ENCODE data around the gene TEKTIP1. TPM values are rescaled to one million over a fixed set of nuclear protein-coding genes. Genes with fewer than 3 reads are reported as not detected.
A peak's percentile ranks its signal among the peaks of the same experiment; 100 is the strongest.

The TEKTIP1 gene
- total and polyA plus RNA-seq, 9 of the 15 experiments (the other 6 are each of a cell fraction or from before 2014, with no cell fraction given): 0.66 TPM; not detected in 8

GRCh38 chr19:3557461-3558248 is 18.7 kb downstream of the TEKTIP1 start, which contains the start of gene MFSD12 (continued):
- TF ChIP-seq MAZ (CRISPR knock-in tag; conservative IDR thresholded peaks at IDR 0.05 in 1 of 2, IDR thresholded peaks at IDR 0.05 in 1 of 2): peak; percentile 96 to 97
- peak; percentile 73 for TF ChIP-seq CHD2 (IDR thresholded peaks at IDR 0.05; ENCODE audit: low read depth, low read length)
- TF ChIP-seq ATF6 (CRISPR knock-in tag; IDR thresholded peaks at IDR 0.05): peak; percentile 59; the same call in 1 of the 2 replicates

- no TSS peak for BruUV-seq (replicated peaks)
- H3K27me3 ChIP-seq (ENCODE audit: control insufficient read depth in 2 of 2, insufficient read depth in 2 of 2, low read length in 2 of 2): no peaks in the 10 kb centered on the region
- H3K79me2 ChIP-seq (ENCODE audit: control insufficient read depth, insufficient read depth, low read length): no peaks in the 10 kb centered on the region
- no peak overlapping the region for H3K4me2 ChIP-seq (ENCODE audit: insufficient read depth, low read length)
- intact Hi-C loops (cut with micrococcal nuclease): no loop called here
- H3K9ac ChIP-seq (ENCODE audit: insufficient read depth in 1 of 2, low read depth in 2 of 2, low read length in 2 of 2): peak overlapping the region in 1 of 2 experiments; percentile 55; a peak in 1 of 4 replicates
- POLR2A ChIA-PET: no interaction called here
- ATAC-seq: no peak
- no peaks in the 10 kb centered on the region for H3K9me1 ChIP-seq (ENCODE audit: control insufficient read depth, insufficient read depth, low read length)
- H3K4me1 ChIP-seq (replicated peaks in 1 of 2; ENCODE audit: control insufficient read depth in 2 of 2, insufficient read depth in 2 of 2, low read length in 2 of 2): peaks cover 15 to 59% of the 10 kb centered on the region in 2 experiments; a peak in 4 of 5 replicates
- CTCF ChIA-PET (ENCODE audit: low intra/inter-chr PET ratio): no interaction called here
- no peaks in the 10 kb centered on the region for H4K20me1 ChIP-seq (replicated peaks; ENCODE audit: control insufficient read depth, insufficient read depth, low read length)
- no peak overlapping the region for H3K4me3 ChIP-seq
- H3K9me3 ChIP-seq (replicated peaks; ENCODE audit: control insufficient read depth, insufficient read depth, low read depth, low read length): no peaks in the 10 kb centered on the region
- no peaks in the 10 kb centered on the region for H3K36me3 ChIP-seq (ENCODE audit: control insufficient read depth, insufficient read depth, low read length)
- in situ Hi-C loops (cut with MboI): no loop called here
- no peak overlapping the region for H2AFZ ChIP-seq (ENCODE audit: low read depth, low read length)
- H3K27ac ChIP-seq (ENCODE audit: extremely low read depth, low read depth, low read length): no peak overlapping the region
- DNase-seq (ENCODE audit: extremely low read depth in 1 of 4, low spot score in 3 of 4): no peak
- WGBS (ENCODE audit: insufficient coverage, low coverage, missing lambda C conversion rate): 79% methylated on average over 13 of the region's 17 CpGs
- FAIRE-seq: no peak
- peak; percentile 89 for TF ChIP-seq BCOR (IDR thresholded peaks at IDR 0.05)
- peak; percentile 44; the same call in 1 of the 2 replicates for TF ChIP-seq SMARCA5 (IDR thresholded peaks at IDR 0.05)
- TF ChIP-seq PRDM10 (IDR thresholded peaks at IDR 0.05; ENCODE audit: partially characterized antibody): peak; percentile 78
- TF ChIP-seq ZFP36 (IDR thresholded peaks at IDR 0.05; ENCODE audit: low read depth, low read length, partially characterized antibody): peak; percentile 77
- TF ChIP-seq CHAMP1 (IDR thresholded peaks at IDR 0.05): no peak
- peak; percentile 59 to 76 for TF ChIP-seq KDM1A (IDR thresholded peaks at IDR 0.05)
- peak; percentile 57; the same call in 1 of the 2 replicates for TF ChIP-seq PTBP1 (IDR thresholded peaks at IDR 0.05; ENCODE audit: low read depth, low read length)
Observed at GRCh38 chr19:3563709-3564524, 24.9 kb downstream of the TEKTIP1 start.

All from K562 (cell line).